Esophagus muscularis mucosa (tissue), 4 donors: ENCODE data around the gene TRPV3. TPM values are rescaled to one million over a fixed set of nuclear protein-coding genes. Genes with fewer than 3 reads are reported as not detected.

Experiments
- DNase-seq: peaks from one replicate; pipeline ENCODE4 v3.0.0-alpha.2; 2017; ENCODE audit errors: extremely low spot score
- H3K27ac ChIP-seq, 4 donors: fragments of 200-600 bp; sonication (generic); replicated peaks in 1 of 4; 1 replicate in 3 of 4; 2 replicates in 1 of 4; pipeline ENCODE4 v1.5.1; 2016 to 2019; ENCODE audit warnings: mild to moderate bottlenecking in 1 of 4
- H3K27me3 ChIP-seq, 4 donors: fragments of 200-600 bp; sonication (generic); one replicate each; pipeline versions ENCODE4 v1.5.1 to v1.6.0; 2016 to 2019
- H3K36me3 ChIP-seq, 4 donors: fragments of 200-600 bp; sonication (generic); one replicate each; pipeline ENCODE4 v1.5.1; 2016 to 2019
- H3K4me1 ChIP-seq, 4 donors: fragments of 200-600 bp; sonication (generic); one replicate each; pipeline ENCODE4 v1.5.1; 2016 to 2019
- H3K4me3 ChIP-seq, 4 donors: fragments of 200-600 bp; sonication (generic); 1 replicate in 2 of 4; 2 replicates in 2 of 4; pipeline ENCODE4 v1.5.1; 2016 to 2019; ENCODE audit warnings: mild to moderate bottlenecking in 4 of 4, moderate library complexity in 1 of 4
- H3K9me3 ChIP-seq, 4 donors: fragments of 200-600 bp; sonication (generic); 1 replicate in 3 of 4; 2 replicates in 1 of 4; pipeline ENCODE4 v1.5.1; 2016 to 2019
- CTCF ChIP-seq, 3 experiments: fragments of 200-600 bp in 2 of 3; fragments of 450-650 bp in 1 of 3; sonication (generic) in 2 of 3; IDR thresholded peaks; one replicate each; pipeline ENCODE4 v1.5.1; 2017 to 2019; ENCODE audit warnings: antibody characterized with exemption in 3 of 3, mild to moderate bottlenecking in 2 of 3, moderate library complexity in 1 of 3
- EP300 ChIP-seq: sonication (generic); formaldehyde crosslinking; IDR thresholded peaks from one replicate; pipeline ENCODE4 v1.6.1; 2017; ENCODE audit warnings: antibody characterized with exemption
- POLR2A ChIP-seq: fragments of 450-650 bp; IDR thresholded peaks from one replicate; pipeline ENCODE4 v1.6.1; 2017; ENCODE audit warnings: antibody characterized with exemption, moderate library complexity, mild to moderate bottlenecking, low read depth
- POLR2AphosphoS5 ChIP-seq, 2 donors: sonication (generic); formaldehyde crosslinking; IDR thresholded peaks; one replicate each; pipeline ENCODE4 v1.6.1; 2017; ENCODE audit warnings: antibody characterized with exemption in 2 of 2
- WGBS: methylation state at CpG from one replicate; pipeline ENCODE4 v1.1.5; 2018; 5-methylcytosine and 5-hydroxymethylcytosine counted together
- intact Hi-C: fragments of 100-400 bp; cut with DNase I; formaldehyde crosslinking; loops from one replicate; pipeline ENCODE4 v1.15.1; 2023
- total RNA-seq, 4 donors: library from RNA; depleted of rRNA; stranded (reverse); fragments of >200 nt; gene quantifications; one replicate each; pipeline versions ENCODE4 v1.1.0 to v1.2.1, GENCODE V29; 2016

The TRPV3 gene
- total RNA-seq, 4 donors from 2014 or later: 0.26 to 0.83 (median 0.45) TPM

GRCh38 chr17:3576970-3577369 is 19.4 kb upstream of the TRPV3 start:
- H3K4me1 ChIP-seq: no peaks in the 10 kb centered on the region
- TF ChIP-seq POLR2A: no peak
- TF ChIP-seq CTCF (IDR thresholded peaks at IDR 0.05): no peak
- no peak for TF ChIP-seq EP300
- no peak for TF ChIP-seq POLR2AphosphoS5 (IDR thresholded peaks at IDR 0.05)
- H3K4me3 ChIP-seq: no peak overlapping the region
- DNase-seq: no peak
- H3K27me3 ChIP-seq: no peaks in the 10 kb centered on the region
- WGBS: 86% methylated on average over 11 of the region's 11 CpGs
- no peaks in the 10 kb centered on the region for H3K9me3 ChIP-seq
- H3K27ac ChIP-seq: no peak overlapping the region
- intact Hi-C loops: no loop called here
- H3K36me3 ChIP-seq: peaks cover 0 to 71% (median 38%) of the 10 kb centered on the region in 4 donors

- intact Hi-C loops: no loop called here
Observed at GRCh38 chr17:3575511-3575910, 17.9 kb upstream of the TRPV3 start.

GRCh38 chr17:3574231-3574630 is 16.6 kb upstream of the TRPV3 start:
- Histone ChIP-seq H3K4me3 (no peak overlapping the region), H3K4me1 (no peaks in the 10 kb centered on the region), H3K36me3 (peaks cover 9 to 79% (median 46%) of the 10 kb centered on the region in 4 donors), H3K27me3 (no peaks in the 10 kb centered on the region), H3K27ac (no peak overlapping the region), H3K9me3 (no peaks in the 10 kb centered on the region)
- TF ChIP-seq POLR2AphosphoS5 (IDR thresholded peaks at IDR 0.05) (no peak), POLR2A (no peak), CTCF (IDR thresholded peaks at IDR 0.05) (no peak)
- intact Hi-C loops: no loop called here
- WGBS: 90% methylated on average over 6 of the region's 7 CpGs
- DNase-seq: no peak

More at GRCh38 chr17:3575511-3575910, 17.9 kb upstream of the TRPV3 start:
- H3K27me3 ChIP-seq: no peaks in the 10 kb centered on the region
- H3K27ac ChIP-seq: no peak overlapping the region
- 65% methylated on average over 5 of the region's 5 CpGs for WGBS
- no peak overlapping the region for H3K4me3 ChIP-seq
- TF ChIP-seq POLR2AphosphoS5 (IDR thresholded peaks at IDR 0.05): no peak
- no peak for TF ChIP-seq POLR2A
- TF ChIP-seq EP300: no peak
- TF ChIP-seq CTCF (IDR thresholded peaks at IDR 0.05): no peak
- peaks cover 9 to 82% (median 52%) of the 10 kb centered on the region in 4 donors for H3K36me3 ChIP-seq
- H3K4me1 ChIP-seq: no peaks in the 10 kb centered on the region
- no peaks in the 10 kb centered on the region for H3K9me3 ChIP-seq
- no peak for DNase-seq

GRCh38 chr17:3573246-3574100 is 15.9 kb upstream of the TRPV3 start:
- Histone ChIP-seq H3K27me3 (no peaks in the 10 kb centered on the region), H3K36me3 (peaks cover 9 to 85% (median 43%) of the 10 kb centered on the region in 4 donors), H3K4me3 (no peak overlapping the region), H3K9me3 (no peaks in the 10 kb centered on the region), H3K4me1 (no peaks in the 10 kb centered on the region), H3K27ac (no peak overlapping the region)
- no peak for DNase-seq
- no peak for TF ChIP-seq POLR2AphosphoS5 (IDR thresholded peaks at IDR 0.05)
- no peak for TF ChIP-seq CTCF (IDR thresholded peaks at IDR 0.05)
- TF ChIP-seq POLR2A: no peak
- TF ChIP-seq EP300: no peak
- intact Hi-C loops: no loop called here
- WGBS: 79% methylated on average over 20 of the region's 22 CpGs
